HEK293 (cell line): Measurements from ENCODE around the gene CREM.

Source experiments
- KLF17 ChIP-seq: fragments of 450-650 bp; formaldehyde crosslinking; IDR thresholded peaks from 2 replicates; pipeline ENCODE4 v1.5.1; 2016; ENCODE audit warnings: missing biosample characterization, missing genetic modification characterization
- TCF7L2 ChIP-seq: IDR thresholded peaks from 2 replicates; pipeline ENCODE4 v1.6.1; 2011; ENCODE audit warnings: low read depth, mild to moderate bottlenecking, inconsistent platforms, low read length, moderate library complexity, borderline replicate concordance
- YY2 ChIP-seq: fragments of 450-650 bp; formaldehyde crosslinking; IDR thresholded peaks from 2 replicates; pipeline ENCODE4 v1.5.1; 2016; ENCODE audit warnings: missing biosample characterization, missing genetic modification characterization
- ZNF112 ChIP-seq: fragments of 450-650 bp; formaldehyde crosslinking; IDR thresholded peaks from 2 replicates; pipeline ENCODE4 v1.5.0; 2017; ENCODE audit warnings: missing biosample characterization, missing genetic modification characterization
- ZNF510 ChIP-seq: fragments of 450-650 bp; formaldehyde crosslinking; IDR thresholded peaks from 2 replicates; pipeline ENCODE4 v1.5.1; 2018; ENCODE audit warnings: mild to moderate bottlenecking, missing genetic modification characterization, missing biosample characterization; ENCODE audit not compliant: insufficient replicate concordance
- ZNF660 ChIP-seq: fragments of 450-650 bp; IDR thresholded peaks from 2 replicates; pipeline ENCODE4 v1.5.1; 2018; ENCODE audit warnings: missing biosample characterization, mild to moderate bottlenecking, missing genetic modification characterization
- ZNF747 ChIP-seq: fragments of 450-650 bp; formaldehyde crosslinking; IDR thresholded peaks from 2 replicates; pipeline ENCODE4 v1.5.1; 2016; ENCODE audit warnings: missing biosample characterization, missing genetic modification characterization

GRCh38 chr10:35166607-35167006 lies 40.0 kb downstream of the CREM start:
- TF ChIP-seq ZNF747 (tag by site-specific recombination) (no peak), ZNF510 (tag by site-specific recombination) (no peak), TCF7L2 (no peak), YY2 (no peak), ZNF660 (no peak), KLF17 (tag by site-specific recombination) (no peak), ZNF112 (tag by site-specific recombination) (no peak)
